ENCODE results near the gene SNRNP48. TPM values are rescaled to one million over a fixed set of nuclear protein-coding genes. Genes with fewer than 3 reads are reported as not detected.

Gene SNRNP48
- total RNA-seq, 1 donor from 2014 or later = 18.0 TPM

GRCh38 chr6:7628479-7628878 lies 38.5 kb downstream of the SNRNP48 start:
- no peak for DNase-seq (ENCODE audit: low spot score)
- Mint-ChIP-seq H3K9me3 (no peaks in the 10 kb centered on the region), H3K4me1 (ENCODE audit: low read depth) (no peaks in the 10 kb centered on the region), H3K27me3 (ENCODE audit: insufficient read depth) (peaks cover 9% of the 10 kb centered on the region), H3K36me3 (ENCODE audit: low read depth) (no peaks in the 10 kb centered on the region), H3K27ac (no peak overlapping the region), H3K4me3 (no peak overlapping the region)
- intact Hi-C loops (cut with micrococcal nuclease) = no loop called here

- no peak overlapping the region for H3K27ac Mint-ChIP-seq
- intact Hi-C loops (cut with micrococcal nuclease) = no loop called here
Measured at GRCh38 chr6:7628909-7629308, 38.9 kb downstream of the SNRNP48 start.

DNA sequence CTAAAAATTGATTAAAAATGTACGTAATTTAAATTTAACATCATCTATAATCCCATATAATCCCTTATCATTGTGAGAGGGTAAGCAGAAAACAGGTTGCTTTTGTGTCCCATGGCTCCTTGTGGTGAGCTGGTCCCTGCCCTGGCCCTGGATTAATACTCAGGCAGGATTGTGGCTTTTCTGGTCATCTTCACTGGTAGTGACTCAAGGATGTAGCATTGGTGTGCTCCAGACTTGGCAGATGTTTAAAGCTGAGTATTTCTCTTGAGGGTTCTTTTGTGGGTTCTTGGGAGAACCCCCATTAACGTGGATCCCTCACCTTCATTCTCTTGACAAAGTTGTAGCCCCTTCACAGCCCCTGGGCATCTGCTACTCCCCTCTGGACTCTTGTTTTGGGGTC lies 39.3 kb downstream of the SNRNP48 start:
- peaks cover 6% of the 10 kb centered on the region for H3K27me3 Mint-ChIP-seq (ENCODE audit: insufficient read depth)
- intact Hi-C loops (cut with micrococcal nuclease) = no loop called here
- no peak for DNase-seq (ENCODE audit: low spot score)
- no peaks in the 10 kb centered on the region for H3K36me3 Mint-ChIP-seq (ENCODE audit: low read depth)
- H3K4me3 Mint-ChIP-seq = no peak overlapping the region
- H3K4me1 Mint-ChIP-seq (ENCODE audit: low read depth) = no peaks in the 10 kb centered on the region
- H3K9me3 Mint-ChIP-seq = no peaks in the 10 kb centered on the region
- H3K27ac Mint-ChIP-seq = no peak overlapping the region

More at GRCh38 chr6:7628909-7629308, 38.9 kb downstream of the SNRNP48 start:
- no peaks in the 10 kb centered on the region for H3K9me3 Mint-ChIP-seq
- H3K4me3 Mint-ChIP-seq = no peak overlapping the region
- H3K27me3 Mint-ChIP-seq (ENCODE audit: insufficient read depth) = peaks cover 8% of the 10 kb centered on the region
- no peaks in the 10 kb centered on the region for H3K36me3 Mint-ChIP-seq (ENCODE audit: low read depth)
- no peak for DNase-seq (ENCODE audit: low spot score)
- H3K4me1 Mint-ChIP-seq (ENCODE audit: low read depth) = no peaks in the 10 kb centered on the region

- Mint-ChIP-seq H3K9me3 (no peaks in the 10 kb centered on the region), H3K27me3 (ENCODE audit: insufficient read depth) (peaks cover 4% of the 10 kb centered on the region), H3K4me1 (ENCODE audit: low read depth) (no peaks in the 10 kb centered on the region), H3K27ac (no peak overlapping the region), H3K36me3 (ENCODE audit: low read depth) (no peaks in the 10 kb centered on the region), H3K4me3 (no peak overlapping the region)
- intact Hi-C loops (cut with micrococcal nuclease) = no loop called here
- no peak for DNase-seq (ENCODE audit: low spot score)
Measured at GRCh38 chr6:7630792-7631191, 40.8 kb downstream of the SNRNP48 start.

GRCh38 chr6:7631466-7631865 lies 41.5 kb downstream of the SNRNP48 start:
- H3K4me3 Mint-ChIP-seq = no peak overlapping the region
- intact Hi-C loops (cut with micrococcal nuclease) = no loop called here
- no peaks in the 10 kb centered on the region for H3K9me3 Mint-ChIP-seq
- DNase-seq (ENCODE audit: low spot score) = no peak
- H3K4me1 Mint-ChIP-seq (ENCODE audit: low read depth) = no peaks in the 10 kb centered on the region
- H3K27ac Mint-ChIP-seq = no peak overlapping the region
- H3K36me3 Mint-ChIP-seq (ENCODE audit: low read depth) = no peaks in the 10 kb centered on the region
- H3K27me3 Mint-ChIP-seq (ENCODE audit: insufficient read depth) = peaks cover 4% of the 10 kb centered on the region

GRCh38 chr6:7632501-7633290 lies 42.7 kb downstream of the SNRNP48 start:
- no peaks in the 10 kb centered on the region for H3K36me3 Mint-ChIP-seq (ENCODE audit: low read depth)
- H3K4me3 Mint-ChIP-seq = no peak overlapping the region
- no peak overlapping the region for H3K27ac Mint-ChIP-seq
- no peak for DNase-seq (ENCODE audit: low spot score)
- no peaks in the 10 kb centered on the region for H3K9me3 Mint-ChIP-seq
- H3K4me1 Mint-ChIP-seq (ENCODE audit: low read depth) = no peaks in the 10 kb centered on the region
- intact Hi-C loops (cut with micrococcal nuclease) = no loop called here
- peaks cover 7% of the 10 kb centered on the region for H3K27me3 Mint-ChIP-seq (ENCODE audit: insufficient read depth)

DNA sequence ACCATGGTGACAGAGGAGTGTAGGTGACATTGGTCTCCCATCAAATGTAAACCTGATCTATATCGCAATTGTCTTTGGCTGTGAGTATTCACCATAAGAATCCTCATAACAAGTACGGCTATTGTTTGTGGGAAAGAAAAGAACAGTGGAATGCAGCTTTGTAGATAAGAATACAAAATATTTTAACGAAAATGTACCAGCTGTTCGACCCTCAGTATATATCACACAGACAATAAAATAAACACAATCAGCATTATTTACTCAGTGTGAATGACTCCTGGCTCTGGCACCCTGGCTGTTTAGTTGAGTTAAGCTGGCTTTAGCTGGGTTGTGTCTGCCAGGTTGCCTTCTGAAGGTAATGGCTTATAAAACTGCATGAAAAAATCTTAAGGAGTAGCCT lies 43.4 kb downstream of the SNRNP48 start:
- Mint-ChIP-seq H3K4me1 (ENCODE audit: low read depth) (no peaks in the 10 kb centered on the region), H3K27ac (no peak overlapping the region)
- intact Hi-C loops (cut with micrococcal nuclease) = no loop called here

DNA sequence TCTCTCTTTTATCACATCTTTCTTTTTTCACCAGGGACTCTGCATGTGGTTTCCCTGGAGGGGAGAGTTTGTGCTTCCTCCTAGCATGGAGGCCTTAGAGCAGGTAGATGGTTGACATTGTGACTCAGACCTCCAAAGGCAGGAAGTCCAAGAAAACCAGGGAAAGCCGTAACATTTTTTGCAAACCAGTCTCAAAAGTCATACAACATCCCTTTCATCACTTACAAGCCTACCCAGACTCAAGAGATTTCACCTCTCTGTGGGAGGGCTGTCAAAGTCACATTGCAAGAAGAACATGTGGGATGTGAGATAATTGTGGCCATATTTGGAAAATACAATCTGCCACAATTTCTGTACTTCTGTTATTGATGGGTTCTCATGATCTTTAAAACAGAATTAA lies 46.2 kb downstream of the SNRNP48 start:
- Mint-ChIP-seq H3K27ac (no peak overlapping the region), H3K36me3 (ENCODE audit: low read depth) (no peaks in the 10 kb centered on the region), H3K9me3 (no peaks in the 10 kb centered on the region), H3K4me3 (no peak overlapping the region), H3K4me1 (ENCODE audit: low read depth) (no peaks in the 10 kb centered on the region), H3K27me3 (ENCODE audit: insufficient read depth) (peaks cover 12% of the 10 kb centered on the region)
- intact Hi-C loops (cut with micrococcal nuclease) = no loop called here
- no peak for DNase-seq (ENCODE audit: low spot score)

More for the DNA sequence above, 43.4 kb downstream of the SNRNP48 start:
- Mint-ChIP-seq H3K36me3 (ENCODE audit: low read depth) (no peaks in the 10 kb centered on the region), H3K4me3 (no peak overlapping the region), H3K27me3 (ENCODE audit: insufficient read depth) (peaks cover 12% of the 10 kb centered on the region), H3K9me3 (no peaks in the 10 kb centered on the region)
- DNase-seq (ENCODE audit: low spot score) = no peak

GRCh38 chr6:7637533-7637932 lies 47.5 kb downstream of the SNRNP48 start:
- no peak overlapping the region for H3K4me3 Mint-ChIP-seq
- H3K9me3 Mint-ChIP-seq = no peaks in the 10 kb centered on the region
- peaks cover 9% of the 10 kb centered on the region for H3K27me3 Mint-ChIP-seq (ENCODE audit: insufficient read depth)
- intact Hi-C loops (cut with micrococcal nuclease) = no loop called here
- no peak for DNase-seq (ENCODE audit: low spot score)
- H3K36me3 Mint-ChIP-seq (ENCODE audit: low read depth) = no peaks in the 10 kb centered on the region
- no peaks in the 10 kb centered on the region for H3K4me1 Mint-ChIP-seq (ENCODE audit: low read depth)
- H3K27ac Mint-ChIP-seq = no peak overlapping the region

DNA sequence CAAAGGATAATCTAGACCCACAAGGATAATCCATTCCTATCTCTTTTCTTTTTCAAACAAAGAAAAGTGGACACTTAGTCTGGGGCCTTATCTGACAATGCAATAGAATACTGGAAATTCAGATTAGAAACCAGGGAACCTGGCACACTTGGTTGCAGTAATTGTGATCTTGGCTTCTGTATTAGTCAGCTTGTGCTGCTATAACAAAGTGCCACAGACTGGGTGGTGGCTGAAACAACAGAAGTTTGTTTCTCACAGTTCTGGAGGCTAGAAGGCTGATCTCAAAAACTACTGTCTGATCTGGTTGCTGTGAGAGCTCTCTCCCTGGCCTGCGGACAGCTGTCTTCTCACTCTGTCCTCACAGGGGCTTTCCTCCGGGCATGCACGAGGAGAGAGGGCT lies 49.4 kb downstream of the SNRNP48 start:
- intact Hi-C loops (cut with micrococcal nuclease) = no loop called here
- Mint-ChIP-seq H3K27me3 (ENCODE audit: insufficient read depth) (peaks cover 9% of the 10 kb centered on the region), H3K27ac (no peak overlapping the region), H3K9me3 (no peaks in the 10 kb centered on the region), H3K4me1 (ENCODE audit: low read depth) (no peaks in the 10 kb centered on the region), H3K4me3 (no peak overlapping the region), H3K36me3 (ENCODE audit: low read depth) (no peaks in the 10 kb centered on the region)
- no peak for DNase-seq (ENCODE audit: low spot score)

DNA sequence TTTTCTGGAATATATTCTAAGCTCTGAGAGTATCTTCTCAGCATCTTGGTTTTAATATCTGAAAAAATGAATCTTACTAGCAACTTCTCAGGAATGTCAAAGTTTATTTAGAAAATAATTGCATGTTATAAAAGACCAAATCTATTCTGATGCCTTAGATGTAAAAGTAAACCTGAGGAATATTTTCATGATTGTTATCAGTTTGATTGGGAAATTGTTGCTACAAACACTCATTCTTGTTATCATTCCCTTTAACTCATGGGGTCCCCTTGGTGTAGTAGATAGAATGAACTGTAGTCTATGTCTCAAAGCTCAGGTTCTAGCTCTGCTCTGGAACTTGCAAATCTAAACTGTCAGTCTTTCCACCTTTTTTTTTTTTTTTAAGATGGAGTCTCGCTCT lies 50.0 kb downstream of the SNRNP48 start:
- H3K36me3 Mint-ChIP-seq (ENCODE audit: low read depth) = no peaks in the 10 kb centered on the region
- H3K27ac Mint-ChIP-seq = no peak overlapping the region
- no peaks in the 10 kb centered on the region for H3K9me3 Mint-ChIP-seq
- DNase-seq (ENCODE audit: low spot score) = no peak
- peaks cover 9% of the 10 kb centered on the region for H3K27me3 Mint-ChIP-seq (ENCODE audit: insufficient read depth)
- no peaks in the 10 kb centered on the region for H3K4me1 Mint-ChIP-seq (ENCODE audit: low read depth)
- intact Hi-C loops (cut with micrococcal nuclease) = no loop called here
- no peak overlapping the region for H3K4me3 Mint-ChIP-seq

DNA sequence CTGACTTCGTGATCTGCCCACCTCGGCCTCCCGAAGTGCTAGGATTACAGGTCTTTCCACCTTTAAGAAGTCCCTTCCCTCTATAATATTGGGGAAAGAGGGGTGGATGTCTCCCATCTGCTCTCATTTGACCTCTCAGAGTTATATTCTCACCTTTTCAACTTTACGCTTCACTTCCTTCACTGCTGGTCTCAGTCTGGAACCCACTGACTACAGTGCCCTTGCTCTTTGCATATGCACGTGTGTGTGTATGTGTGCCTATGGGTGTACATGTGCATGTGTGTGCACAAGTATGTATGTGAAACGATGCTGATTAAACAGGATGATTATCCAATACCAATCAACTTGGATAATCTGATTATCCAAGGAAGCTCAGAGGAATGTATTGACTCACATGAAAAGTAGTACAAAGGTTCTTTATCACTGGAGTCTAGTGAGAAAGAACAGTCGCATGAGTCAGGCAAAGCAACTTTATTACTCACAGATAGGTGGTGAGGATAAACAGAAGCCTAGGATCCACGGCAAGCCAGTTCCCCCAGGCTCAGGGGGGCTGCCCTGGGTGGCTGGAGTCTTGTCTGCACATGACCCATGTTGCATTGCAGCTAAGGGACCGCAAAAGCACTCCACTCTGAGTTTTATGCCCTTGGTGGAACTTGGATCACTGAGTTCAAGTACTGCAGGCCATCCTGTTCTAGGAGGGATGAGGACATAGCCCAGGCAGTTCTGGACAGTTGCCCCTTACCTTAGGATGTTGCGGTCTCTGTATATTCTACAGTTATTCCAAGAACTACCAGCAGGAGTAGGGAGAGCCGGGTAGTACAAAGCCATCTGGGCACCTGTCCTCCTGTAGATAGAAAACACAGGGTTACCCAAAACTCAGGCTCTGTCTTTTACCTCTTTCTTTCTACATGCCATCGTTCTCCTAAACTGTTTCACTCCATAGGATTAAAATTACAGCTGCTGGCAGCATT lies 50.9 kb downstream of the SNRNP48 start:
- H3K36me3 Mint-ChIP-seq (ENCODE audit: low read depth) = no peaks in the 10 kb centered on the region
- H3K27me3 Mint-ChIP-seq (ENCODE audit: insufficient read depth) = peaks cover 12% of the 10 kb centered on the region
- intact Hi-C loops (cut with micrococcal nuclease) = no loop called here
- no peaks in the 10 kb centered on the region for H3K4me1 Mint-ChIP-seq (ENCODE audit: low read depth)
- H3K27ac Mint-ChIP-seq = no peak overlapping the region
- no peak overlapping the region for H3K4me3 Mint-ChIP-seq
- DNase-seq (ENCODE audit: low spot score) = no peak
- H3K9me3 Mint-ChIP-seq = no peaks in the 10 kb centered on the region

GRCh38 chr6:7642791-7643190 lies 52.8 kb downstream of the SNRNP48 start:
- Mint-ChIP-seq H3K4me3 (no peak overlapping the region), H3K27me3 (ENCODE audit: insufficient read depth) (peaks cover 9% of the 10 kb centered on the region), H3K36me3 (ENCODE audit: low read depth) (no peaks in the 10 kb centered on the region), H3K9me3 (no peaks in the 10 kb centered on the region), H3K4me1 (ENCODE audit: low read depth) (peaks cover 11% of the 10 kb centered on the region), H3K27ac (no peak overlapping the region)
- intact Hi-C loops (cut with micrococcal nuclease) = no loop called here
- DNase-seq (ENCODE audit: low spot score) = no peak
